Activated CD4-positive, CD25-positive, alpha-beta regulatory T cell treated with anti-CD3 and anti-CD28 coated beads, Interleukin-2, amount 50 U/mL, for 24 hours (primary cell): ENCODE results near the gene PSMC5.
"Not testable (repeated sequence)": the region's sequence is repeated elsewhere in the genome, so short reads cannot be mapped to it uniquely, and the experiment has no call there.

Source experiments
- ATAC-seq, 2 donors: fragments of 150-1000 bp; cut with Tn5 transposase; one replicate each; pipeline ENCODE4 v1.10.0; 2021; ENCODE audit warnings: mild to moderate bottlenecking in 1 of 2, moderate library complexity in 1 of 2

Gene PSMC5

GRCh38 chr17:63874061-63874626 lies 46.9 kb downstream of the PSMC5 start:
- ATAC-seq: not testable (repeated sequence)

- ATAC-seq: not testable (repeated sequence)
Observed at GRCh38 chr17:63874693-63875092, 47.5 kb downstream of the PSMC5 start.

GRCh38 chr17:63878413-63878812 lies 51.2 kb downstream of the PSMC5 start:
- not testable (repeated sequence) for ATAC-seq

- no peak for ATAC-seq
Observed at GRCh38 chr17:63880706-63881105, 53.5 kb downstream of the PSMC5 start.

- ATAC-seq: not testable (repeated sequence)
Observed at GRCh38 chr17:63881337-63881736, 54.1 kb downstream of the PSMC5 start.
